GM08714 (cell line): ENCODE measurements around the gene ERCC3.
A peak's percentile ranks its signal among the peaks of the same experiment; 100 is the strongest.

Experiments used
- H3K4me3 ChIP-seq: fragments of 200-500 bp; sonication (Bioruptor generic); 2 replicates; pipeline ENCODE4 v1.5.1; 2014; ENCODE audit warnings: mild to moderate bottlenecking, low read length, inconsistent platforms
- ZNF274 ChIP-seq: IDR thresholded peaks from 2 replicates; pipeline ENCODE4 v1.6.1; 2012; ENCODE audit warnings: mild to moderate bottlenecking, low read depth, low read length

ERCC3 gene

GRCh38 chr2:127308586-127309138 lies 14.7 kb upstream of the ERCC3 start:
- TF ChIP-seq ZNF274, result no peak

DNA sequence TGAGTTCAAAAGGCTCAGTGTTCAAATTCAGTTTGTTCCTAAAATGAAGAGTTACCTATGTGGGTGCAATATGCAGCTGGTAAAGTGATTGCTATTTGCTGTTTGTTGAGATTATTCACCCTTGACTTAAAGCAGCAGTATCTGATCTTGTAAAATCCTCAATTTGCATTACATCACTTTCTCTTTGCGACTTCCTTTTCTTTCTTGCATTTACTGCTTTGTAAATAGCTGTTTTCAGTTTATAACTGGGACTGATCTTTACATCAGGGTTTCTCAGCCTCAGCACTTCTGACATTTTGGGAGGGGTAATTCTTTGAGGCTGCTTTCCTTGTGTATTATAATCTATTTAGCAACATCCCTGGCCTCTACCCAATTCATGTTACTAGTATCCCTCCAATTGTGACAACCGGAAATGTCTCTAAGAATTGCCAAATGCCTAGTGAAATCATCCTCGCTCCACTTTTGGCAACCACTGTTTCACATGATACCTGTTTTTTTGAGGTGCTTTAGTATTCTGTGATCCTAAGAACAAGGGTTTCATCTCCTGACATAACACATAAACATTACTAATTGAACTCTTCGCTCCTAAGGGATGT lies 12.1 kb upstream of the ERCC3 start:
- no peak overlapping the region for H3K4me3 ChIP-seq
- TF ChIP-seq ZNF274, result no peak

More at GRCh38 chr2:127308586-127309138, 14.7 kb upstream of the ERCC3 start:
- H3K4me3 ChIP-seq, result no peak overlapping the region

DNA sequence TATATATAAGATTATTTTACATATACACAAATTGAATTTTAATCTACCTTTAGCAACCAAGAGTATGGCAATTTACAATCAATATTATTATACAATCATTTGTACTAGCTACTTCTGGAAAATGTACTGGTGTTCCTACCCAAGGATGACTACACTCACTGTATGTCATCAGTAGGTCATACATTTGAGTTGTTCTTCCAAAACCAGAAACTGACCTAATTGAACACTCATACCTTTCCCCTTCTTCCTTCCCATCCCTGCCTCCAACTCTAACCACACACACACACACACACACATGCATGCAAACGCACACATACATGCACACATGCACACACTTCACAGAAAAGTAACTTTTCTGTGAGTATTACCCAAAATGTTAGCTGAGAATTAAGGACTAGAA lies 8.2 kb upstream of the ERCC3 start:
- TF ChIP-seq ZNF274, result no peak
- no peak overlapping the region for H3K4me3 ChIP-seq

- H3K4me3 ChIP-seq, result peak overlapping the region; percentile 85
- TF ChIP-seq ZNF274, result no peak
Observed at GRCh38 chr2:127293386-127293747, 577 bp downstream of the ERCC3 start.

DNA sequence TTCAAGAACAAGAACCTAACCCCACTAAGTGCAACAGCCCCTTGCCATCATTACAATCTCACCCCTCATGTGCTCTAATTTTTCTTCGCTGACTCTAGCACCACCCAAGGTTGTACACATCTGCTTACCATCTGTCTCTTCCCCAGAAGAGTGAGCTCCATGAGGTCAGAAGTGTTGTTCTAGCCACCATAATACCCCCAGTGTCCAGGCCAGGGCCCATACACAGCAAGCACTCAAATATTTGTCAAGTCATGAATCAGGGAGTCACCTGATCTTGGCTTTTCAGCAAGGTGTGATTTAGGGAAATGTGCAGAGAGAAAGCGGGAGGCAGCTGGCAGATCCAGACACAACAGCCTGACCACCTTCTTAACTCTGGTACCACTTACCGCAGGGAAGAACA lies 5.7 kb downstream of the ERCC3 start:
- no peak overlapping the region for H3K4me3 ChIP-seq
- no peak for TF ChIP-seq ZNF274

GRCh38 chr2:127283275-127283674 lies 10.7 kb downstream of the ERCC3 start:
- H3K4me3 ChIP-seq, result no peak overlapping the region
- TF ChIP-seq ZNF274, result no peak

DNA sequence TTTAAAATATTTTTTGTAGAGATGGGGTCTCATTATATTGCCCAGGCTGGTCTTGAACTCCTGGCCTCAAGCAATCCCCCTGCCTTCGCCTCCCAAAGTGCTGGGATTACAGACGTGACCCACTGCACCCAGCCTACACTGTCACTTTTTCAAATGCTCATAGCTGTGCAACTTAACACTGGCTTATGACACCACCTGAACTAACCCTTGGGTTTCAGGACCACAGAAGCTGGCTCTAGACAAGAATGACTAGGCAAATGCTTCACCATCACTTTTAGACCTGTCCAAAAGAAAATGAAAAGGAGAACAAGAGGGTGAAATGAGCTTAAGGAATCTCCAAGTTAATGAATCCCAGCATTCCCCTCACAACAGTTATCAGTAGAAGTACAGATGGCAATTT lies 13.3 kb downstream of the ERCC3 start:
- no peak overlapping the region for H3K4me3 ChIP-seq
- TF ChIP-seq ZNF274, result no peak

- H3K4me3 ChIP-seq, result no peak overlapping the region
- no peak for TF ChIP-seq ZNF274
Observed at GRCh38 chr2:127279781-127280180, 14.2 kb downstream of the ERCC3 start.

DNA sequence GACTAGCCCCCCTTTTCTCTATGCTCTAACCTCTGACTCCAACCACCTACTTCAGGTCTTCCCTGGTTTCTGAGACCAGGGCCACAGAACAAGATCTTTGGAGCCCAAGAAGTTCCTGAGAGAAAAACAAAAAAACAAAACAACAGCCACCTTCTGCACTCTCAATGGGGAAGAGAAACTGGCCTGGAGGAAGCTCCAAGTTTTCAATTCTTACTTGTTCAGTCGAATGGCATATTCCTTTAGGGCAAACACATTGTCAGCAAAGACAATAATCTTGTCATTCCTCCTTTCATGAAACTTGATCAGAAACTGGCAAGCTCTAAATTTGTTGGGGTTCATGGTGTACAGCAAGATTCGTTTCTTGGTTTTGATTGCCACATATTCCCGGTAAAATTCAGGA lies 15.0 kb downstream of the ERCC3 start:
- no peak overlapping the region for H3K4me3 ChIP-seq
- no peak for TF ChIP-seq ZNF274

GRCh38 chr2:127277028-127277427 lies 16.9 kb downstream of the ERCC3 start:
- no peak for TF ChIP-seq ZNF274
- no peak overlapping the region for H3K4me3 ChIP-seq

GRCh38 chr2:127275789-127276188 lies 18.2 kb downstream of the ERCC3 start:
- H3K4me3 ChIP-seq, result no peak overlapping the region
- TF ChIP-seq ZNF274, result no peak

DNA sequence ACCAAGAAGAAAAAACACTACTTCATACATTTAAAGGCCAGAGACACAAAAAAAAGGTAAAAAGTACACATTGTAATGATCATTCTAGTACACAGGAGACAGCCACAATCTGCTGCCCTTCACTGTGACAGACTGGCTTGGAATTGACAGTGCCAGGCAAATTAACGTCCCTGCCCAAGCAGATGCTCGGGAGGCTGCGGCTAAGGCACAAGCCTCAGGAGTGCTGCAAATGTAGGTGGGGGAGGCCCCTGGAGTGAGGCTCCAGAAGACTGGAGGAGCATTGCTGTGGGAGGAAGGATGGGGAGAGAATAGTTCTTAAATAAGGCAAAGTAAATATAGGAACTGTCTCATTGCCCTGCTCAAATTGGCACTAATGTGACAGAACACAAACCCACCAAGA lies 18.6 kb downstream of the ERCC3 start:
- H3K4me3 ChIP-seq, result no peak overlapping the region
- no peak for TF ChIP-seq ZNF274

- H3K4me3 ChIP-seq, result no peak overlapping the region
- no peak for TF ChIP-seq ZNF274
Observed at GRCh38 chr2:127270663-127271062, 23.3 kb downstream of the ERCC3 start.

- TF ChIP-seq ZNF274, result no peak
Observed at GRCh38 chr2:127261804-127262406, 32.0 kb downstream of the ERCC3 start.

GRCh38 chr2:127259355-127259754 lies 34.6 kb downstream of the ERCC3 start:
- no peak for TF ChIP-seq ZNF274
- no peak overlapping the region for H3K4me3 ChIP-seq

More at GRCh38 chr2:127261804-127262406, 32.0 kb downstream of the ERCC3 start:
- no peak overlapping the region for H3K4me3 ChIP-seq
